ENCODE measurements around the gene BRD1.
A peak's percentile ranks its signal among the peaks of the same experiment; 100 is the strongest.
"Not testable (repeated sequence)": the region's sequence is repeated elsewhere in the genome, so short reads cannot be mapped to it uniquely, and the experiment has no call there.

BRD1 gene

DNA sequence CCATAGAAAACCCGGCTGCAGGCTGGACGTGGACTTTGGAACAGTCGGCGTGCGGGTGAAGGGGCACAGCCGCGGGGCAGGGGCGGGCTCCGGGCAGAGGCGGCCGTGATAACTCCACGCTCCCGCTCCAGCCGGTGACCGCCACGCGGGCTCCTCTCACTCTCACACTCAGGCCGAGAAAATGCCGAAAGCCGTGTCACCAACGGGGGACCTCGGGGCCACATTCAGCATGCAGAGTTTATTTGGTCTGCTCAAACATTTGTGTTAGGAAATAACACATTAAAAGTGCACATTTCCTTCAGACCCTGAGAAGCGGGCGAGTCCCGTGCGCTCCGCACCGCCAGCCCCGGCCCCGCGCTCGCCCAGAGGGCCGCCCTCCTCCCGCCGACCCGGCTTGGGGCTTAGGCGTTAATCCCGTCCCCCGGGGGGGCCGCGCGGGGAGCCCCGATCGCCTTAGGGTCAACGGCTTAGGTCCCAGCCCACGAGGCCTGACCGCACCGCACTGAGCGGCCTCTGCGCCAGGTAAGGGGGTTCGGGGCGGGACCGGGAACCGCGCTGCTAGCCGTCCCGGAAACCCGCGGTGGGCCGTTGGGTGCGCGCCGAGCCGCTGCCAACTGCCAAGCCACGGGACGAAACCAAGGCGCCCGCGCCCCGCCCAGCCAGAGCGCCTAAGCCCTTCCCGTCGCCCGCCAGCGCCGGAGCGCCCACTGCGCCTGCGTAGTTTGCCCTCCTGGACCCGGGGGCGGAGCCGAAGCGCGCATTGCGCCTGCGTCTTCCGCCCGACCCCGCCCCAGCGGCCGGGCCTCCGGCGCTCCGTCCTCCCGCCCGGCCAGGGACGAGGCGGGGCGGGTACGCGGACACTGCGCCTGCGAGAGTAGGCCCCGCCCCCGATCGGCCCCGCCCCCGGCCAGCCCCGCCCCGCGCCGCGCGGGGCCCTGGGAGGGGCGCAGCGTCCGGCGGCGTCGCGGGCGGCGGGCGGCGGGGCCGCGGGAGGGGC is 25.5 kb upstream of the BRD1 start, which contains the start of gene ZBED4:
TSS of gene ZBED4 (plus strand) at position 947 of the 997 bp plus-strand sequence. CDS start 29,819 bp downstream, outside the sequence.
- peak; percentile 97 to 98 for DNase-seq

- not testable (repeated sequence) for DNase-seq
Measured at GRCh38 chr22:49852568-49852897, 24.9 kb upstream of the BRD1 start.

DNA sequence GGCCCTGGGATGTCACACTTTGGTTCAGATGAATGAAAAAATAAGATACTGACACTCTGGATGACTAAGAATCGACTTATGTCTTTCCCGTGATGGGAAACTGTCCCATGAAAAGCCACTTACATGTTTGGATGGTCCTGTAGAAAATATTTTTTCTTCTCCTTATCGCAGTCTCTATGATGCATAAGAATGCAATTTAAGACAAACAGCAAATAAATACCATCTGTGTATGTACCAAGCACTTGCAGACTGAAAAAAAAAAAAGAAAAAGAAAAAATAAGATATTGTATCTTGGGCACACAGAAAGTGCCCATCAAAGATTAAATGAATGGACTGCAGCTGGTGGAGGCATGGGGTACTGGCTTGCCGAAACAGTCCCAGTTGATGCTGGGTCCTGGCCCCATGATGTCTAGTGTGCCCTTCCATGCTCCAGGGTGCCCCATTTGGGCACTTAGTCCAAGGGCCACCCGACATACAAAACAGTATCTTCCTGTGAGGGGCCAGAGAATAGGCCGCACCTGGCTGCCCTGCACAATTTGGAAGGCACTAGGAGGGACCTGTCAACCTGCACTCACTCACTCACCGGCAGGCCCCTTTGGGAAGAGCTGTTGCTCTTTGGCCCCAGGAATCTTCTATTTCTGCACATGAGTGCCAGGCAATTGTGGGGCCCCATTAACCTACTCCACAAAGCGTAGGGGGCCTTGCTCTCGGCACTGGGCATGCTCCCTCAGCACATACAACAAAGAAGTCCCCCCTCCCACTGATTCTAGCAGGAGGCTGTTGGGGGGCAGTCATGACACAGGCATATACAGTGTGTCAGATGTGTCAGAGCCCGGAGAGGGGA is 23.5 kb upstream of the BRD1 start:
- DNase-seq = no peak

- no peak for DNase-seq
Measured at GRCh38 chr22:49850021-49850911, 22.6 kb upstream of the BRD1 start.

GRCh38 chr22:49849161-49850020 is 21.7 kb upstream of the BRD1 start:
- peak in 1 of 2 donors; percentile 29 for DNase-seq

GRCh38 chr22:49848690-49849160 is 21.1 kb upstream of the BRD1 start:
- DNase-seq = no peak

DNA sequence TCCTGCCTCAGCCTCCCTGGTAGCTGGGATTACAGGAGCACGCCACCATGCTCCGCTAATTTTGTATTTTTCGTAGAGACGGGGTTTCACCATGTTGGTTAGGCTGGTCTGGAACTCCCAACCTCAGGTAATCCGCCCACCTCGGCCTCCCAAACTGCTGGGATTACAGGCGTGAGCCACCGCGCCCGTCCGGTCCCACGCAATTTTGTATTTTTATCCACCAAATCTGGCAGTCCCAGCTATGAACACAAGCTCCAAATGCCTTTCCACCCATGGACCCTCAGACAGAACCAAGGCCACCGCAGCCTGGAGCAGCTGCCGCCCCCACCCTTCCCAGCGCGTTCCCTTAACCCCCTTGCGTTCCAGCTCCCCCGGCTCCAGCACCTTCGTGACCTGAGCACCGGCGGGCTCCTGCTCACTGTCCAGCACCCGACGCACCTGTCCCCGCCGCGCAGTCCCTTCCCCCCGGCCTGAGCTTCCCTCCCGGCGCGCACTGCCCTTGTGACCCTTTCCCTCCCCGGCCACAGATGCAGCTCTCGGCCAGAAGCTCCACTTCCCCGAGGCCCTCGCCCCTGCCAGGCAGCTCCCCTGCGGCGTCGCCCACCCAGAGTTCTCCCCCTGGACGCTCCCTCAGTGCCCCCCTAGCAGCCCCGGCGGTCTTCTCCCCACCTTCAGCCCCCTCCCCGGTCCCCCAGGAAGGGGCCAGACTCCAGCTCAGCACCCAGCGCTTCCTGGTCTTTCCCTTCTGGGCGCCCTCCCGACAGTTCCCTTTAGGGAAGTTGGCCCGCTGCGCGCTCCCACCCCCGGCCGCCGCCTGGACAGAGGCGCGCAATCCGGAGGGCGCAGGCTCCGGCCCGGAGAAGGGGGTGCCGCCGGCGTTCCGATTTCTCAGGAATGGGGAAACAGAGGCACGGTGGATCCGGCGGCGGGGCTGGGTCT is 20.3 kb upstream of the BRD1 start:
- DNase-seq = no peak

- DNase-seq = no peak
Measured at GRCh38 chr22:49845666-49846459, 18.2 kb upstream of the BRD1 start.

DNA sequence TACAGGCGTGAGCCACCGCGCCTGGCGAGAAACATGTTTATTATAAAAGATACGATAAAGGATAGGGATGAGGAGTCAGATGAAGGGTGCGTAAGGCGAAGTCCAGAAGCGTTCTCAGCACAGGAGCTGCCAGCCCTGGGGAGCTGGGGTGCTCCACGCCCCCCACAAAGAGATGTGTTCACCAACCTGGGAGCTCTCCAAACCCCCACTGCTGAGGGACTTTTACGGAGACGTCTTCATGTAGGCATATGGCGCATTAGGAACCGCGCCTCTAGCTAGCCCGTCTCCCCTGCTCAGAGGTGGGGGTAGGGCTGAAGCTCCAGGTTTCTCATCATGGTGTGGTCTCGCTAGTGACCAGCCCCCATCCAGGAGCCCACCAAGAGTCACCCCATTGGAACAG is 17.6 kb upstream of the BRD1 start:
- no peak for DNase-seq

DNA sequence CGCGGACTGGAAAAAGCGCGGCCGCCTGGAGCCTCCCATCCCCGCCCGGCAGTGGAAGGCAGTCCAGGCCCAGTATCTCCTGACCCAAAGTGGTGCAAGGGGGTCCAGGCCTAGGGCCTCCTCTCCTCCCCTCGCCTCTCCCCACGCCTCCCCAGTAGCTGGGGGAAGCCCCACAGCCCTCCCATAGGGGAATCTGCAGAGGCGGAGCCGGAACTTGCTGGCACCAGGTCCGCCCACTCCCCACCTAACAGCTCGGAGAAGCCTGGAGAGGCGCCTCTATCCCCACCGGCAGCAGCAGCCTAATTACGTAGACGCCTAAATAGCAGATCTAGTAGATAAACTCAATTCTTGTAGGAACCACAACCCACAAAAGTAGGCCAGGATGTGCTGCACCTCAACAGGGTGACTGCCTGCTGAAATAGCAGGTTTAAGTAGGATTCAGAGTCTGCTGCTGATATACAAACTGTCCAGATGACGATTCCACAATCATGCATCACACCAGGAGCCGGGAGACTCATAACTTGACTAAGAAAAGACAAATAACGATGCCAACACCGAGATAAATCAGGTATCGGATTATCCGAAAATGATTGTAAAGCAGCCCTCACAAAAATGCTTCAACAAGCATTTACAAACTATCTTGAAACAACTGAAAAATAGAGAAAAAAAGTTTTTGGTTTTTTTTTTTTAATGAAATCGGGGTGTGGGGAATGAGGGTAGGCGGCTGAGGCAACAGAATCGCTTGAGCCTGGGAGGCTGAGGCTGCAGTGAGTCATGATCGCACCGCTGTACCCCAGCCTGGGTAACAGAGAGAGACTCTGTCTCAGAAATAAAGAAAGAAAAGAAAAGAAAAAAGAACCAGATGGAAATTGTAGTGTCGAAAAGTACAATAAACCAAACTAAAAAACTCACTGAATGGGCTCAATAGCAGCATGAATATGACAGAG is 11.4 kb upstream of the BRD1 start:
- peak; percentile 93 to 95 for DNase-seq

DNA sequence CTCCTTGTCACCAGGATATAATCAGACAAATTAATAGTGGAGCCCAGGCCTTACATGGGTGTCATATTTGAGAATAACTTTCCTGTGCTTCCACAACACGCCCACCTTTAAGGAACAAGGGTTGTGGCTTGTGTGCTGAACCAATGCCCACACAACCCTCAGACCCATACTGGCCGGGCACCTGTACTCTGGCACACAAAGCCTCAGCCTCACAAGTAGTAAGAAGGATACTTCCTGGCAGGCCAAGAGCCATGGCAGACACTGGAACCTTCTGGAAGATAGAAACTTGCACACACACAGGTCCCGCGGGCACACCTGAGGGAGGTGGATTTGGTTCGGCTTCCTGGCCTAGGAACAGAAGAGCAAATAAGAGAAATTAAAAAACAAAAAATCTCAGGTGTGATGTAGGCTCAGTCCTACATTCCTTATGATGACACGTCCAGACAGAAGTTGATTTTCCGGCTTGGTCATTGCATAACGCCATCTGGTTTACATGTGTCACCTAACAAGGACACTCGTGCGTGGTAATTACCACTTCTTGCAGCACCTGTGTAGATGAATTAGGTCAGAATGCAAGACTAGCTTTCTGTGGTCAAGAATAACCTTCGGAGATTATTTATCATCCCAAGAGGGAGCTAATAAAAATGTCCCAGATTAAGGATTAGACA is 5.8 kb upstream of the BRD1 start:
- no peak for DNase-seq

GRCh38 chr22:49829044-49829853 is 1.6 kb upstream of the BRD1 start:
- DNase-seq = peak in 1 of 2 donors; percentile 30

- DNase-seq = no peak
Measured at GRCh38 chr22:49828599-49828965, 909 bp upstream of the BRD1 start.

DNA sequence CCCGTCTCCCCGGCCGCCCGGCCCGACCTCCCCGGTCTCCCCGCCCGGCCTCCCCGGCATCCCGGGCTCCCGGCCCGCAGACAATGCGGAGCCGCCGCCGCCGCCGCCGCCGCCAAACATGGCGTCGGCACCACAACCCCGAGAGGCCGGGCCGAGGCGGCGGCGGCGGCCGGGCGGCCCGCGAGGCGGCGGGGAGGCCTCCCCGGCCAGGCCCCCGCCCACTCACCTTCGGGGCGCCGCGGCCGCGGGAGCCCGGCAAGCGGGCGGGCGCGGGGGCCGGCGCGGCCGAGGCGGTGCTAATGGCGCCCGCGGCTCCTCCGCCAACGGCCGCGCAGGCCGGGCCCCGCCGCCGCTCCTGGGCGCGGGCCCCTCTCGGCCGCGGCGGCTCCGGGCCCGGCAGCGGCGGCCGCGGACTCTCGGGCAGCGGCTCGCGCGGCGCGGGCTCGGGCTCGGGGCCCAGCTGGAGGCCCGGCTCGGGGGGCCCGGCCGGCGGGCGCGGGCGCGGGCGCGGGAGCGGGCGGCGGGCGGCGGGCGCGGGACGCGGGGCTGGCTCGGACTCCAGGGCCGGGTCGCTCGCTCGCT is 311 bp downstream of the BRD1 start:
- no peak for DNase-seq

GRCh38 chr22:49826603-49827270 is 936 bp downstream of the BRD1 start:
- peak; percentile 37 to 56 for DNase-seq

All from CD4-positive, alpha-beta T cell treated with Interleukin-4 for 1 hour (primary cell).